Germinal center (tissue), 1 donor: ENCODE results near the gene HSD11B1.
A peak's percentile ranks its signal among the peaks of the same experiment; 100 is the strongest.
"Not testable (repeated sequence)": the region's sequence is repeated elsewhere in the genome, so short reads cannot be mapped to it uniquely, and the experiment has no call there.

ENCODE experiments used
- DNase-seq: peaks from one replicate; pipeline ENCODE4 v3.0.0; 2012; ENCODE audit warnings: mixed read lengths, low spot score

Gene HSD11B1

GRCh38 chr1:209692296-209692695 is 12.3 kb upstream of the HSD11B1 start:
- DNase-seq, result no peak

- DNase-seq, result peak; percentile 54
These were observed 11.7 kb upstream of the HSD11B1 start for GRCh38 chr1:209692745-209693504.

DNA sequence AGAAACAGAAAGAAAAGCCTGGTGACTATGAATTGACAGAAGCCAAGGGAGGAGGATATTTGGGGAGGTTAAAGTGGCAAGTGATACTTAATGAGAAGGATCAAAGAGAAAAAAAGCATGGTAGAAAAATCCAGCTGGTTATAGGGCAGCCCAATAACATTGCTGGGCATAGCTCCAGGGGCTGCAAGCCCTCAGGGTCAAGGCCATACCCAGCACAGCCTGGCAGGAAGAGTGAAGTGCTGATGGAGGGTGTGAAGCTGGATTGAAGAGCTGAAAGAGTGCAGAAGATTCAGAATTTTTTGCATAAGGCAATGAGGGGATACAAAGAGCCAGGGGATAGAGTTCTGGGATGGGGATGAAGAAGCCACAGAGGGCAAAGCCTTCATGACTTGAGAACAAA is 8.0 kb upstream of the HSD11B1 start:
- no peak for DNase-seq

DNA sequence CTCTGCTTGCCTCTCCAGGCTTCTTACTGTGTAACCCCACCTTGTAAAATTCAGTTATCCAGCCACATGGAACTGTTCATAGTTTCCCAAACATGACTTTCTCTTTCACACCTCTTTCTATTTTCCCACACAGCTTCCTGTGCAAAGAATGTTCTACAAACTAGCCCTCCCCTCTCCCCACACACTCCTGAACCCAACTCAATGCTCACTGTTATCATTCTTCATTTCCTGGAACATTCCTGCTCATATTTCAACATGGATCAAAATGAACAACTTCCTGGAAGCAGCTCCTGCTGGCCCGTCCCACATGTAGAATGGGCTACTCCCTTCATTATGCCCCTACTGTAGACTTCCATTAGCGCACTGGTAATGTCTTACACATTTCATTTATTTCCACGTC is 7.5 kb upstream of the HSD11B1 start:
- no peak for DNase-seq

- not testable (repeated sequence) for DNase-seq
These were observed 4.0 kb upstream of the HSD11B1 start for GRCh38 chr1:209700686-209701085.

GRCh38 chr1:209702832-209703231 is 1.8 kb upstream of the HSD11B1 start:
- no peak for DNase-seq

GRCh38 chr1:209703834-209704504 is 677 bp upstream of the HSD11B1 start:
- DNase-seq, result no peak

- no peak for DNase-seq
These were observed 470 bp downstream of the HSD11B1 start for GRCh38 chr1:209705033-209705598.

DNA sequence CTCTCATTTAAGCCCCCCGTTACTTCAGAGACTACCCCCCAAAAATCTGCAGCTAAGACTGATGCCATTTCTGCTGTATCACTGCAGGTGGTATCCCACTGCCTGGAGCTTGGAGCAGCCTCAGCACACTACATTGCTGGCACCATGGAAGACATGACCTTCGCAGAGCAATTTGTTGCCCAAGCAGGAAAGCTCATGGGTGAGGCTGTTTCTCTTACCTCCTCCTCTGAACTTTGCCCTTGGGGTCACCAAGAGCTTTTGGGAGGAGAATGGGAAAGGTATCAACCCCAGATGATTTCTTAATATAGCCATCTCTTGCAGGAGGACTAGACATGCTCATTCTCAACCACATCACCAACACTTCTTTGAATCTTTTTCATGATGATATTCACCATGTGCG is 2.0 kb downstream of the HSD11B1 start:
- no peak for DNase-seq

GRCh38 chr1:209707308-209707707 is 2.7 kb downstream of the HSD11B1 start:
- DNase-seq, result no peak

DNA sequence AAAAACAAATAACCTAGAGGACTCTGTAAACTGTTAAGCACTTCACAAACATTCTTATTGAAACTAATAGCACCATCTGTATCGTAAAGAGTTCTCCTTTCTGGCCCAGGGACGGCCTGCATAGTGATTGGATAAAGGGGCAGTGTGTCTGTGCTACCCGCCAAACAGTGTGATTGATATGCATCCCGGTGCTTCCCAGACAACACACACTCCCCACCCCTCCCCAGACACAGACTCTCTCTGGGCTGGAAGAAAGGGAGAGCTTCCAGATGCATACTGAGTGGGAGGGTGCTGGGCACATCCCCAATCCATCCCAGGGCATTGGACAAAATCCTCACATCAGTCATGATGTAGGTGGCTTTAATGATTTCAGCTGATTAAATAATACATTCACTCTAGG is 3.7 kb downstream of the HSD11B1 start:
- no peak for DNase-seq

DNA sequence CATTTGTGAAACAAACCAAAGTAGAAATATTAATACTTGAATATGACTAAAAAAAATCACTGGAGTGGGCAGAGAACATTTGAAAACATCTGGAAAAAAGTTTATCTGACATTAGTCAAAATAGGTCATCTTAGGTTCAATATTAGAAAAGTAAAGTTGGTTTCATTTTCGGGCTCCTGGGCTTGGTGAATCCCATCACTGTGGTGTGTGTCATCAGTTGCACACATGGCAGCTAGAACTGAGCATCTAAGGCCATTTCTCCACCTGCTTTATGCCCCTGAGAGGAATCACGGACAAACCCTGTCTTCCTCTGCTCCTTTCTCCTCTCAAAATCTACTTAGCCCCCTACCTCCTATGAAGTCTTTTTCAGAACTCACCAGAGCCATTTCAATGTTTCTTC is 5.4 kb downstream of the HSD11B1 start:
- no peak for DNase-seq

GRCh38 chr1:209710847-209711246 is 6.2 kb downstream of the HSD11B1 start:
- DNase-seq, result no peak

GRCh38 chr1:209714338-209714737 is 9.7 kb downstream of the HSD11B1 start:
- DNase-seq, result no peak

GRCh38 chr1:209715314-209715713 is 10.7 kb downstream of the HSD11B1 start:
- DNase-seq, result no peak

DNA sequence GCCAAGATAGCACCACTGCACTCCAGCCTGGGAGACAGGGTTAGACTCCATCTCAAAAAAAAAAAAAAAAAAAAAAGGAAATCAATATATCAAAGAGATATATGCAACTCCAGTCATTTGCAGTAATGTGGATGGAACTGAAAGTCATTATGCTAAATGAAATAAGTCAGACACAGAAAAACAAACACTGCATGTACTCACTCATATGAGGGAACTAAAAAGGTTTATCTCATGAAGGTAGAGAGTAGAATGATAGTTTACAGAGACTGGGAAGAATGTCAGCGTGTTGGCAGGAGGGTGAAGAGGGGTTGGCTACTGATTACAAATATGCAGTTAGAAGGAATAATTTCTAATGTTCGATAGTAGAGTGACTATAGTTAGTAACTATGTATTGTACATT is 13.2 kb downstream of the HSD11B1 start:
- no peak for DNase-seq

- no peak for DNase-seq
These were observed 15.7 kb downstream of the HSD11B1 start for GRCh38 chr1:209720326-209720725.

DNA sequence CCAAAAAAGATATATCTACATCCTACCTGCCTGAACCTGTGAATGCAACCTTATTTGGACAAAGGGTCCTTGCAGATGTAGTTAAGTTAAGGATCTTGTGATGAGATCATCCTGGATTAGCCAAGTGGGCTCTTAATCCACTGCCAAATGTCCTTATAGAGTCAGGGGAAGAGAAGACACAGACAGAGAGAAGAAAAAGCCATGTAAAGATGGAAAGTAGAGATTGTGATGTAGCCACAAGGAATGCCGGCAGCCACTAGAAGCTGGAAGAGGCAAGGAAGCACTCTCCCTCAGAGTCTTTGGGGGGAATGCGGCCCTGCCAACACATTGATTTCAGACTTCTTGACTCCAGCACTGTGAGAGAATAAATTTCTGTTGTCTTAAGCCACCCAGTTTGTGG is 16.2 kb downstream of the HSD11B1 start:
- no peak for DNase-seq

DNA sequence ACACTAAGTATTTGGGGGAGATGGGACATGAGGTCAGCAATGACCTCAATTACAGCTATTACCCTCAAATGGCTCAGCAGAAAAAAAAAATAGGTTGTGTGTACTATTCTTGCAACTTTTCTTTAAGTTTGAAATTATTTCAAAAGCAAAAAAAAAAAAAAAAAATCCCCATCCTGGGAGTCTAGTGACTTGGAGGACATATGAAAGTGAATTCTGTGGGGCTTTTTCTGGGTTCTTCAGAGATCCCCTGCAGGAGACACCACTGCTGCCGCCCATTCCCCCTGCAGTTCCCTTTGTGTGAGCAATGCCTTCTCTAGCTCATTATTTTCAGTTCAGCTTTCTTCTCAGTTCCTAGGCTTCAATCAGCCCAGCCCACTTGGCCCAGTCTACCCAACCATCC is 16.7 kb downstream of the HSD11B1 start:
- DNase-seq, result no peak

DNA sequence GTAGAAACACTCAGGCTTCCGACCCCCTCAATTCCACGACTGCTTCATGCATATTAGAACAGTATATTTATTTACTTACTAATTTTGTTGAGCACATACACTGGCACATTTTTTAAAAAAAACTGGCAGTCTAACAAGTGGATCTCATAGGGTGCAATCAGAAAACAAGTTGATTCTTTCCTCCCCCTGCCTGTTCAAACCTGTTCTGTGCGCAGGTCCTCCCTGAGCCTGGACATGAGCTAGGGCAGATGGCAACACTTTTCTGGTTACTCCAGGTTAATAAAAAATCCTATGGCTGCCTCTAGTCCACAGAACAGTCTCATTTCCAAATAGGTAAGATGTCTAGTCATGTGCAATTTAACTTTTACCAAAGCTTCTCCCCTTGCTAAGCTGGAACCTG is 18.6 kb downstream of the HSD11B1 start:
- no peak for DNase-seq

DNA sequence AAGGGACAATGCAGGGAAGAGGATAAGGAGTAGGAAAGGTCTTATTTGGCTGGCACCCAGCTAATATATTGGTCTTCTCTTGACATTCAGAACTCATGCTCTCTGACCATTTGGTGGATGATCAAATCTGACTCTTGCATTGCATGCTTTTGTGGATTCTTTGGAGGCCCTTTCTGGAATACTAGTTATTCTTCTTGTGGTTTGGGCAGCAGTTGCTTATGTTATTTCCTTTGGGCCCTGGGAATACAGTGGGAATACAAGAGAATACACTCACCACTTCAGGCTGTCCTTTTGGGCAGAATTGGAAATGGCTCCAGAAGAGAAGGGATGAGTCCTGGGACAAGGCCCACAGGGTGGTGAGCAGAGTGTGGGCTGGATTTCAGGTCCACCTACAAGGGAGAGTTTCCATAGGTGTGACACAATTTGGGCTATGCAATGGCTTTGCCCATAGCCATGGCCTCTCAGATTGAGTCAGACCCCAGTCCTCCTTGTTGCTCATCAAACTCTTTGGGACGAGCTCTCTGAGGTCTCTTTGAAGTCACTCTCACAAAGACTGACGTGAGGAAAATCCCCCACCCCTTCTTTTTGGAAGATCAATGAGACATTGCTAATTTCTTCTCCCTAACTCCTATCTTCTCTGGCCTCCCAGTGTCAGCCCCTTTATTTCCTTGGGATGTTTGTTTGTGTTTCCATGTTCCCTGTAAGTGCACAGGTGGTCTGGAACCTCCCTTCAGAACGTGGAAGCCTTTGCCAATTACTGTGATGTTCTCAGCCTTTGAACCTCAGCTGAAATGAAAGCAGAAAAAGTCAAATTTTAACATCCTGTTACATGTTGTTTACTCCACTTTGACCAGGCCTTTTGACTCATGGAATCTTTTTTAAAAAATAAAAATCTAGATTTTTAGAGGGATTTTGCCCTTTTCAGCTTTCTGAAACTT is 19.4 kb downstream of the HSD11B1 start:
- no peak for DNase-seq

GRCh38 chr1:209727286-209727685 is 22.6 kb downstream of the HSD11B1 start:
- DNase-seq, result no peak
